Activated T-cell treated with anti-CD3 and anti-CD28 coated beads for 4 hours (primary cell): ENCODE results near the gene C15orf39.
"Not testable (repeated sequence)": the region's sequence is repeated elsewhere in the genome, so short reads cannot be mapped to it uniquely, and the experiment has no call there.

Experiments used
- DNase-seq: peaks from one replicate; pipeline ENCODE4 v3.0.0-alpha.2; 2020

Gene C15orf39

DNA sequence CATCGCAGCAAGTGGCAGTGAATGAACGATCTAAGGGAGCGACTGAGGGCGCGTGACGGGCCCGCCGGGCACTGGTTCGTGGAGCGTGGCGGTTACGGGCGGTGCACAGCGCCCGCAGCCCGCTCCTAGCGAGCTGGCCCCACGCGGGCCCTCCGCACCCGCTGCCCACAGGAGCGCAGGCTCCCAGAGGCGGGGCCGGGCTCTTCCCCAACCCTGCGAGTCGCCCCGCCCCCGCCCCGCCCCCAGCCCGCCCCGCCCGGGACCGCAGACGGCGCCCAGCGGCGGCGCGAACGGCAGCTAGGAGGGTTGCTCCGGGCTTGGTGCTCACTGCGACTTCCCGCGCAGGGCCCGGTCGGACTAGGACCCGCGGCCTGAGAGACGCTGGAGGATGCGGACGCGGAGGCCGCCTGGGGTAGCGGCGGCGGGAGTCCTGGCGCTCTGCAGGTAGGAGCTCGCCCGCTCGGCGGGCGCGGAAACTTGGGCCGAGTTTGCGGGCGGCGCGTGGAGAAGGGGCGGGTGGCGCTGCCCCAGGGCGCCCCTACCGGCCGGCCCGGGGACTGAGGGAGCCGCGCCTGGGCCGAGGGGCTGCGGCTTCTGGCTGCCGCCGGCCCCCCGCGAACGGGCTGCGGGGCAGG lies at the start of gene C15orf39:
Gene C15orf39, plus strand, starts transcription at position 267 of the 635 bp plus-strand sequence. CDS start 4,167 bp downstream, outside the sequence.
- DNase-seq, result peak; percentile 60

GRCh38 chr15:75152382-75153079 lies 49.2 kb upstream of the C15orf39 start:
- DNase-seq, result no peak

DNA sequence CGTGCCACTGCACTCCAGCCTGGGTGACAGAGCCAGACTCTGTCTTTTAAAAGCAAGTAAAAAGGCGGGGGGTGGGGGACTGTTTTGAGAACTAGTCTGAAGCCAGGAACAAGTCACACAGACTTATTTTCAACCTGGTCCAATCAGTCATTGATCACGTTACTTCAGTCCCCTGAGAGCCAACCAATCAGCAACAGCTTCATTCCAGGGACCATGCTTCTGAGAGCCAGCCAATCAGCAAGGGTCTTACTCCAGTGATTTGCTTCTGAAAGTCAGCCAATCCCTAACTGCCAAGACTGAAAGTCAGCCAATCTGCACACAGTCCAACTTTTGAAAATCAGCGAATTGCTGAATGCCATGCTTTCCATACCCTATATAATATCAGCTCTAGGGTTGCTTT lies 48.6 kb upstream of the C15orf39 start:
- no peak for DNase-seq

- no peak for DNase-seq
These were observed 48.0 kb upstream of the C15orf39 start for GRCh38 chr15:75153565-75154276.

GRCh38 chr15:75154461-75155062 lies 47.1 kb upstream of the C15orf39 start:
- DNase-seq, result no peak

- no peak for DNase-seq
These were observed 45.1 kb upstream of the C15orf39 start for GRCh38 chr15:75156326-75157215.

- no peak for DNase-seq
These were observed 43.3 kb upstream of the C15orf39 start for GRCh38 chr15:75158402-75158801.

- no peak for DNase-seq
These were observed 42.4 kb upstream of the C15orf39 start for GRCh38 chr15:75159244-75159643.

DNA sequence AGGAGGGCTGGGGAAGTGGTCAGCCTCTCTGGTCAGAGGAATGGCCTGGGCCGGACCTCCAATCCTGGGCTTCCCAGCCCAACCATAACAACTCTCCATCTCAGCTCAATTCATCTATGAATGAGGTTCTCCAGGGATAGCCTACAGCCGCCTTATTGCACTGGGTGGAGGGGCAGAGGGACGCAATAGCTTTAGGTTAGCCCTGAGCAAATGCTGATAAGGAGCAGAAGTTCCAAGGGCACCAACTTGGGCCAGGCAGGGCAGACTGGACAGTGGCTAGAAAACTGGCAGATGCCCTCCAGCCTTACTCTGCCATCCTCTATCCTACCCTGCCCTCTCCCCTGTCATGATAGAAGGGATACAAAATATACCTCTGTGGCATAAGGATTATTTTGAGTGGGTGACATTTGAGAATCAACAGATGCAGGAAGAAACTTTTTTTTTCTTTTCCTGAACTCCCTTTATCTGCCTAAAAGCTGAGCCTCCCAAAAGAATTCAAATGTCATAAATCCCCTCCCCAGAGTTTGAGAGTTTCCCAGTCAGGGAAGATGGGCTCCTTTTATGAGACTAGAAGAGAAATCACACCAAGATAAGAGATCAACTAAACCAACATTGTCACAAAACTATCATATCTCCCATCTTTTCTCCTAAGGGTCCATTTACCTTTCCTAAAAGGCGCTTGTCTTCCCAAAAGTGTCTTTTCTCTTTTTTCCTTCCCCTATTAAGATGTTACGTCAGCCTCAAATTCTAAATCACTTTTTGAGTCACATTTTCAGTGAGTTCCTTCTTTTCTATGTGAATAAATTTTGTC lies 40.4 kb upstream of the C15orf39 start:
- no peak for DNase-seq

GRCh38 chr15:75161917-75162414 lies 39.7 kb upstream of the C15orf39 start:
- DNase-seq, result no peak

- no peak for DNase-seq
These were observed 38.5 kb upstream of the C15orf39 start for GRCh38 chr15:75163150-75163564.

DNA sequence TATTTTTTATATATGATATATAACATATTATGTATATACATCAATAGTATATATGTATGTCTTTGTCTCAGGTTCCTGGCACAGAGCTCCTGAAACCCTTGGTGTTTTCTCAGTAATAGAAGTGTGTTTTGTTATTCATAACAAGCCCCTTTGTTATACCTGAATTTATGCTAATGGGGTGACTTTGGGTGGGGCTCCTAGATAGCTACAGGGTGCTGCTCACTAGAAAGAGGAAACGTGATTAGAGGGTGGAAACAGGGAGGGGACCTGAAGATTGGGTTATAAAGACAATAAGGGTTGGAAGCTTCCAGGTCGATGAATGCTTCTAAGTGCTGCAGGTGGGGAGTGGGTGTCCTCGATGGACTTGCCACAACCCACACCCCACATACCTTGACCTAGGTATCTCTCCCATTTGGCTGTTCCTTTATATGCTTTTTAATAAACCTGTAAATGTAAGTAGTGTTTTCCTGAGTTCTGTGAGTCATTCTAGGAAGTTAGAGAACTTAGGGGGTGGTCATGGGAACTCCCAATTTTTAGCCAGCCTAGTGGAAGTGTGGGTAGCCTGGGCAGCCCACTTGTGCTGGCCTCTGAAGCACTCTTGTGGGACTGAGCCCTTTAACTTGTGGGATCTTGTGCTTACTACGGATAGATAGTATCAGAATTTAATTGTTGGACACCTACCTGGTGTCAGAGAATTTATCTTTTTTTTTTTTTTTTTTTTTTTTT lies 36.9 kb upstream of the C15orf39 start:
- DNase-seq, result no peak

- DNase-seq, result not testable (repeated sequence)
These were observed 35.1 kb upstream of the C15orf39 start for GRCh38 chr15:75166489-75167063.

GRCh38 chr15:75167588-75168350 lies 33.9 kb upstream of the C15orf39 start:
- DNase-seq, result no peak

DNA sequence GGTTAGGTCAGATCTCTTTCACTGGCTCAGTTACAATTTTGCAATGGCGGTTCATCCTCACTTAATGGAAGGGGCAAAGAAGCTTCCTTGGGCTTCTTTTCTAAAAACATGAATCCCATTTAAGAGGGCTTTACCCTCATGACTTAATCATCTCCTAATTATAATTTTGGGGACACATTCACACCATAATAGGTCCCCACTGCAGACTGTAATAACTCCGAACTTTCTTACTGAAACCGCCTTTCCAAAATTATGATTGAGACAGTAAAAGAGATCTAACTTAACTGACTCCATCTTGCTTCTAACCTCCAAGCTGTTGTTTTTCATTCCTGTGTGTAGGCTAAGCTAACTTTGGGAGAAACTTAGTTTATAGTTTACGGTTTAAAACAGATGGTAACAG lies 33.3 kb upstream of the C15orf39 start:
- DNase-seq, result no peak

DNA sequence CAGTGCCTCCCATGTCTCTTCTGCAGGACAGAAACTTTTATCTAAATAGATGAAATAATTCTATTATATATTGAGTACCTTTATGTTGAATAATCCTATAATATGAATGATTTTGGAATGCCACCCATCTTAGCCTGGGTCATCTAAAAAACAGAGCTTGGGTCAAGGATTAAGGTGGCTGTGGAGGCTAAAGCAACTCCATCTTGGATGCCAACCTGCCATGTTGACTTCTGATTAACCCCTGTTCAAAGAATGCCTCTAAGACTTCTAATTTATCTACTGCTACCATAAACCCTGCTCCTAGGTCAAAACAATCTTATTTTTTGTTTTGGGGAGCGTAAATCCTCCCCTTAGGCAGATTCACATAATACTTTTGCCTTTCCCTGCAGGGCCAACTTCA lies 31.5 kb upstream of the C15orf39 start:
- no peak for DNase-seq

- no peak for DNase-seq
These were observed 30.9 kb upstream of the C15orf39 start for GRCh38 chr15:75170711-75171341.

GRCh38 chr15:75171408-75171807 lies 30.3 kb upstream of the C15orf39 start:
- no peak for DNase-seq

- no peak for DNase-seq
These were observed 29.3 kb upstream of the C15orf39 start for GRCh38 chr15:75172284-75172820.
